HG02678 (cell line): Measurements from ENCODE around the gene TNS1.

Source experiments
- ATAC-seq: cut with Tn5 transposase; IDR thresholded peaks from one replicate; pipeline ENCODE4 v1.9.1; 2021; ENCODE audit warnings: mild to moderate bottlenecking, moderate library complexity; ENCODE audit not compliant: unreplicated experiment

The TNS1 gene

GRCh38 chr2:217856871-217857270, 145.9 kb downstream of the TNS1 start:
- no peak for ATAC-seq

GRCh38 chr2:217856159-217856558, 146.6 kb downstream of the TNS1 start:
- no peak for ATAC-seq

GRCh38 chr2:217854684-217855420, 147.9 kb downstream of the TNS1 start:
- no peak for ATAC-seq

- no peak for ATAC-seq
Observed at GRCh38 chr2:217853961-217854360, 148.8 kb downstream of the TNS1 start.

GRCh38 chr2:217853301-217853881, 149.4 kb downstream of the TNS1 start:
- ATAC-seq: no peak

- no peak for ATAC-seq
Observed at GRCh38 chr2:217852555-217853211, 150.1 kb downstream of the TNS1 start.

GRCh38 chr2:217851191-217852020, 151.4 kb downstream of the TNS1 start:
- ATAC-seq: no peak

GRCh38 chr2:217849154-217849975, 153.4 kb downstream of the TNS1 start:
- no peak for ATAC-seq

- no peak for ATAC-seq
Observed at GRCh38 chr2:217848351-217848957, 154.3 kb downstream of the TNS1 start.

- no peak for ATAC-seq
Observed at GRCh38 chr2:217847552-217848350, 155.0 kb downstream of the TNS1 start.

GRCh38 chr2:217847115-217847514, 155.7 kb downstream of the TNS1 start:
- no peak for ATAC-seq

GRCh38 chr2:217846321-217846743, 156.5 kb downstream of the TNS1 start:
- ATAC-seq: no peak

- no peak for ATAC-seq
Observed at GRCh38 chr2:217845301-217845700, 157.5 kb downstream of the TNS1 start.

- ATAC-seq: no peak
Observed at GRCh38 chr2:217844696-217845095, 158.1 kb downstream of the TNS1 start.

- no peak for ATAC-seq
Observed at GRCh38 chr2:217843324-217843723, 159.5 kb downstream of the TNS1 start.

- ATAC-seq: no peak
Observed at GRCh38 chr2:217842017-217842416, 160.8 kb downstream of the TNS1 start.

- no peak for ATAC-seq
Observed at GRCh38 chr2:217840522-217840921, 162.3 kb downstream of the TNS1 start.

- no peak for ATAC-seq
Observed at GRCh38 chr2:217839750-217840107, 163.1 kb downstream of the TNS1 start.

GRCh38 chr2:217839073-217839749, 163.6 kb downstream of the TNS1 start:
- ATAC-seq: no peak
